IPS-NIHi11 (cell line): ENCODE measurements around the gene SHMT1.
"Not testable (repeated sequence)": the region's sequence is repeated elsewhere in the genome, so short reads cannot be mapped to it uniquely, and the experiment has no call there.

Source experiments
- DNase-seq: peaks from one replicate; pipeline ENCODE4 v3.0.0; 2012; ENCODE audit warnings: mixed read lengths, low spot score

SHMT1 gene

GRCh38 chr17:18324140-18325050 lies 39.0 kb downstream of the SHMT1 start:
- DNase-seq: no peak

GRCh38 chr17:18323507-18324139 lies 39.7 kb downstream of the SHMT1 start:
- DNase-seq: no peak

- DNase-seq: no peak
Observed at GRCh38 chr17:18323007-18323406, 40.3 kb downstream of the SHMT1 start.

GRCh38 chr17:18322522-18322921 lies 40.8 kb downstream of the SHMT1 start:
- no peak for DNase-seq

GRCh38 chr17:18321309-18321708 lies 42.0 kb downstream of the SHMT1 start:
- DNase-seq: peak; percentile 26

- no peak for DNase-seq
Observed at GRCh38 chr17:18320301-18320700, 43.0 kb downstream of the SHMT1 start.

- DNase-seq: peak; percentile 37
Observed at GRCh38 chr17:18319604-18320256, 43.6 kb downstream of the SHMT1 start.

GRCh38 chr17:18318771-18319450 lies 44.4 kb downstream of the SHMT1 start:
- DNase-seq: no peak

- no peak for DNase-seq
Observed at GRCh38 chr17:18318117-18318516, 45.2 kb downstream of the SHMT1 start.

GRCh38 chr17:18315961-18316360 lies 47.4 kb downstream of the SHMT1 start:
- DNase-seq: no peak

- DNase-seq: no peak
Observed at GRCh38 chr17:18315562-18315922, 47.8 kb downstream of the SHMT1 start.

- peak; percentile 89 for DNase-seq
Observed at GRCh38 chr17:18314731-18315561, 48.4 kb downstream of the SHMT1 start, which contains the start of the genes SMCR8 and TOP3A. Gene SMCR8 (plus strand): TSS chr17:18315293. CDS start chr17:18315790, 497 bp downstream. Gene TOP3A (minus strand): TSS chr17:18314994. CDS start chr17:18314778, 216 bp downstream.

- DNase-seq: no peak
Observed at GRCh38 chr17:18314059-18314730, 49.2 kb downstream of the SHMT1 start.

- DNase-seq: no peak
Observed at GRCh38 chr17:18309202-18309601, 54.1 kb downstream of the SHMT1 start.

- DNase-seq: not testable (repeated sequence)
Observed at GRCh38 chr17:18303206-18303605, 60.1 kb downstream of the SHMT1 start.

GRCh38 chr17:18300725-18301480 lies 62.4 kb downstream of the SHMT1 start:
- DNase-seq: no peak

GRCh38 chr17:18298061-18298460 lies 65.3 kb downstream of the SHMT1 start:
- DNase-seq: not testable (repeated sequence)

- DNase-seq: no peak
Observed at GRCh38 chr17:18291718-18292540, 71.4 kb downstream of the SHMT1 start.

- DNase-seq: no peak
Observed at GRCh38 chr17:18285296-18285695, 78.1 kb downstream of the SHMT1 start.
